Hepatocyte (in vitro differentiated cells): ENCODE measurements around the gene PZP.

Experiments used
- CTCF ChIP-seq: fragments of 200-600 bp; sonication (generic); IDR thresholded peaks from 2 replicates; pipeline ENCODE4 v1.5.1; 2016; ENCODE audit warnings: antibody characterized with exemption, mild to moderate bottlenecking; ENCODE audit not compliant: poor library complexity
- EZH2 ChIP-seq: fragments of 200-600 bp; sonication (generic); IDR thresholded peaks from 2 replicates; pipeline ENCODE4 v1.6.1; 2016; ENCODE audit warnings: antibody characterized with exemption, mild to moderate bottlenecking, borderline replicate concordance

- no peak for TF ChIP-seq EZH2
- TF ChIP-seq CTCF, result no peak
Observed at GRCh38 chr12:9223830-9224229, 15.6 kb upstream of the PZP start.
